ENCODE results near the gene SLAIN1.

The SLAIN1 gene

GRCh38 chr13:77696879-77697216, 639 bp upstream of the SLAIN1 start:
- no peak for TF ChIP-seq CTCF (conservative IDR thresholded peaks at IDR 0.05; ENCODE audit: low read depth, low read length)
- DNase-seq (ENCODE audit: low read depth): no peak
- H3K4me3 ChIP-seq (ENCODE audit: low read depth, low read length): no peak overlapping the region

- no peak for DNase-seq (ENCODE audit: low read depth)
- TF ChIP-seq CTCF (conservative IDR thresholded peaks at IDR 0.05; ENCODE audit: low read depth, low read length): no peak
- peak overlapping the region; percentile 48 for H3K4me3 ChIP-seq (ENCODE audit: low read depth, low read length)
Observed at GRCh38 chr13:77698201-77699058, 943 bp downstream of the SLAIN1 start.

GRCh38 chr13:77699059-77699680, 1.7 kb downstream of the SLAIN1 start:
- H3K4me3 ChIP-seq (ENCODE audit: low read depth, low read length): peak overlapping the region; percentile 48
- no peak for DNase-seq (ENCODE audit: low read depth)

GRCh38 chr13:77701305-77701704, 3.8 kb downstream of the SLAIN1 start:
- H3K4me3 ChIP-seq (ENCODE audit: low read depth, low read length): no peak overlapping the region
- no peak for DNase-seq (ENCODE audit: low read depth)
- TF ChIP-seq CTCF (conservative IDR thresholded peaks at IDR 0.05; ENCODE audit: low read depth, low read length): no peak

More at GRCh38 chr13:77699059-77699680, 1.7 kb downstream of the SLAIN1 start:
- TF ChIP-seq CTCF (conservative IDR thresholded peaks at IDR 0.05; ENCODE audit: low read depth, low read length): no peak

GRCh38 chr13:77702366-77702765, 4.9 kb downstream of the SLAIN1 start:
- DNase-seq (ENCODE audit: low read depth): no peak
- TF ChIP-seq CTCF (conservative IDR thresholded peaks at IDR 0.05; ENCODE audit: low read depth, low read length): no peak
- no peak overlapping the region for H3K4me3 ChIP-seq (ENCODE audit: low read depth, low read length)

GRCh38 chr13:77703408-77703807, 5.9 kb downstream of the SLAIN1 start:
- H3K4me3 ChIP-seq (ENCODE audit: low read depth, low read length): no peak overlapping the region
- no peak for TF ChIP-seq CTCF (conservative IDR thresholded peaks at IDR 0.05; ENCODE audit: low read depth, low read length)
- DNase-seq (ENCODE audit: low read depth): no peak
